ENCODE measurements around the gene GLG1.

GRCh38 chr16:74606521-74607309 lies at the start of gene GLG1:
- TF ChIP-seq CTCF (conservative IDR thresholded peaks at IDR 0.05 in 1 of 2, IDR thresholded peaks at IDR 0.05 in 1 of 2; ENCODE audit: extremely low read depth in 1 of 2, insufficient read depth in 1 of 2, low read depth in 1 of 2, low read length in 2 of 2), result no peak
- TF ChIP-seq EZH2 (IDR thresholded peaks at IDR 0.05; ENCODE audit: borderline replicate concordance, low read length), result no peak
